ENCODE data around the gene PODXL2. TPM values are rescaled to one million over a fixed set of nuclear protein-coding genes. Genes with fewer than 3 reads are reported as not detected.

The PODXL2 gene
- total RNA-seq, 4 donors from 2014 or later = 1.5 to 13.5 TPM; not detected in 2

DNA sequence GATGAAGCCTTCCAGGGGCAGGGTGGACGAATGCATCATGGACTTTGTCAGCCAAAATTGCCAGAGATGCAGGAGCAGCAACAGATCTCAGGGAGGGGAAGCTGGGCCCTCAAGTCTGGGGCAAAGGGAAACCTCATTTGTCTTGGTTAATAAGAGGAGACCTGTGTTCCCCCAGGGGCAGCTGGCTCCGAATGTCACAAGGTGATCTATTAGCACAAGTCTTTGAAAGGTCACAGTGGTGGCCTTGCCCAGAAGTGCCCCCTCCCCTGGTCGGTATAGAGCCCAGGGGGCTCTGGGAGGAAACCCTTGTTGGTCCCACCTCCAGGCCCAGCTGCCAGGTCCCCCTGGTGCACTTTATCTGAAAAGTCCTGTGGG, 89.9 kb downstream of the PODXL2 start:
- H3K27me3 ChIP-seq = no peaks in the 10 kb centered on the region
- H3K27ac ChIP-seq = no peak overlapping the region
- no peaks in the 10 kb centered on the region for H3K4me1 ChIP-seq
- intact Hi-C loops (cut with DNase I; ENCODE audit: low total_unique reads) = no loop called here
- no peaks in the 10 kb centered on the region for H3K36me3 ChIP-seq
- no peak overlapping the region for H3K4me3 ChIP-seq
- no peaks in the 10 kb centered on the region for H3K9me3 ChIP-seq
- no peak for TF ChIP-seq POLR2A (IDR thresholded peaks at IDR 0.05)
- TF ChIP-seq, protein P1, sequence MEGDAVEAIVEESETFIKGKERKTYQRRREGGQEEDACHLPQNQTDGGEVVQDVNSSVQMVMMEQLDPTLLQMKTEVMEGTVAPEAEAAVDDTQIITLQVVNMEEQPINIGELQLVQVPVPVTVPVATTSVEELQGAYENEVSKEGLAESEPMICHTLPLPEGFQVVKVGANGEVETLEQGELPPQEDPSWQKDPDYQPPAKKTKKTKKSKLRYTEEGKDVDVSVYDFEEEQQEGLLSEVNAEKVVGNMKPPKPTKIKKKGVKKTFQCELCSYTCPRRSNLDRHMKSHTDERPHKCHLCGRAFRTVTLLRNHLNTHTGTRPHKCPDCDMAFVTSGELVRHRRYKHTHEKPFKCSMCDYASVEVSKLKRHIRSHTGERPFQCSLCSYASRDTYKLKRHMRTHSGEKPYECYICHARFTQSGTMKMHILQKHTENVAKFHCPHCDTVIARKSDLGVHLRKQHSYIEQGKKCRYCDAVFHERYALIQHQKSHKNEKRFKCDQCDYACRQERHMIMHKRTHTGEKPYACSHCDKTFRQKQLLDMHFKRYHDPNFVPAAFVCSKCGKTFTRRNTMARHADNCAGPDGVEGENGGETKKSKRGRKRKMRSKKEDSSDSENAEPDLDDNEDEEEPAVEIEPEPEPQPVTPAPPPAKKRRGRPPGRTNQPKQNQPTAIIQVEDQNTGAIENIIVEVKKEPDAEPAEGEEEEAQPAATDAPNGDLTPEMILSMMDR (IDR thresholded peaks at IDR 0.05) = no peak
- DNase-seq = no peak

DNA sequence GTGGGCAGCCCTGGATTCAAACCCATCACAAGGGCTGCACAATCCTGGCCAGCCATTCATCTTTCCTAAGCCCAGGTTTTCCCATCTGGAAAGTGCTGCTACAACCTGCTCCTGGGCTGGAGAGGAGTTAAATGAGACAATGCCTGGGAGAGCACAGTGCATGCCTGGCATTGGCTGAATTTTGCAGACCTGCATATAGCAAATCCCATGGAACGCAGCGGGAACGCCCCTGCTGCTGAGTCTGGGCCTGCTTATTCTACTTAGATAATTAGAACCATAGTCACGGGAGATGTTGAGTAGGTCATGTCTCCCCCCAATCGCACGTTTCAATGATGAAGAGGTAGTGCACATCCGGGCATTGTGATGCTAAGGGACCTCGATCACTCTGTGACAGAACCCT, 90.4 kb downstream of the PODXL2 start:
- no peaks in the 10 kb centered on the region for H3K4me1 ChIP-seq
- H3K27ac ChIP-seq = no peak overlapping the region
- intact Hi-C loops (cut with DNase I; ENCODE audit: low total_unique reads) = no loop called here
- no peaks in the 10 kb centered on the region for H3K9me3 ChIP-seq
- no peak overlapping the region for H3K4me3 ChIP-seq
- H3K36me3 ChIP-seq = no peaks in the 10 kb centered on the region
- DNase-seq = no peak
- H3K27me3 ChIP-seq = no peaks in the 10 kb centered on the region
- TF ChIP-seq POLR2A (IDR thresholded peaks at IDR 0.05) = no peak
- TF ChIP-seq, protein P1 (IDR thresholded peaks at IDR 0.05) = no peak

DNA sequence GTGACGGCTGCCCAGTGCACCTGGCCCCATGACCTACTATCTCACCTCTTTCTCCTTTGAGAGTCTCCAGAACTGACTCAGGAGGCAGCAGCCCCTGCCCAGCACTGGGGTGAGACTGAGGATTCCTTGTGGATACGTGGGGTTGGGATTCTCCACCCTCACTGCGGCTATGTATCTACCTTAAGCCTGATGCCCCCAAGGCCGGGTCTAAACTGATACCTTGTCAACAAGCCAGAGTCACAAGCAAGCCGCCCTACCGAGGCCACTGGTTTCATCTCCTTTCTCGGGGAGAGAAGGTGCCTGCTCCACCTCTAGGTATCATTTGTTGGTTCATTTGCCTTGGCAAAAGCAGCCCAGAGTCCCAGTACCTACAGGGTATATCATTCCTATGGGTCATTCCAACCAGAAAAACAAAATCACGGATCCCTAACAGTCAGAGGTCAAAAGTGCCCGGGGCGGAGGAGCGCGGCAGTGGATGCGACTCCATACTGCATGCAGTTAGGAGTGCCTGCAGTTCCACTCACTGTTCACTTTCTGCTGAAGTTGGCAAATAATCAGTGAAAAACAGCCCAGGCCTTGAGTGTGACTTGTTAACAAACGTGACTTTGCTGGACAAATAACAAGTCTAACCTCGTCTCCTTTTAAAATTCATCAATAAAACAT, 91.3 kb downstream of the PODXL2 start:
- H3K4me1 ChIP-seq = no peaks in the 10 kb centered on the region
- intact Hi-C loops (cut with DNase I; ENCODE audit: low total_unique reads) = no loop called here
- TF ChIP-seq, protein P1 (IDR thresholded peaks at IDR 0.05) = no peak
- TF ChIP-seq POLR2A (IDR thresholded peaks at IDR 0.05) = no peak
- H3K36me3 ChIP-seq = no peaks in the 10 kb centered on the region
- no peak for DNase-seq
- H3K27me3 ChIP-seq = no peaks in the 10 kb centered on the region
- no peaks in the 10 kb centered on the region for H3K9me3 ChIP-seq
- H3K4me3 ChIP-seq = no peak overlapping the region
- no peak overlapping the region for H3K27ac ChIP-seq

DNA sequence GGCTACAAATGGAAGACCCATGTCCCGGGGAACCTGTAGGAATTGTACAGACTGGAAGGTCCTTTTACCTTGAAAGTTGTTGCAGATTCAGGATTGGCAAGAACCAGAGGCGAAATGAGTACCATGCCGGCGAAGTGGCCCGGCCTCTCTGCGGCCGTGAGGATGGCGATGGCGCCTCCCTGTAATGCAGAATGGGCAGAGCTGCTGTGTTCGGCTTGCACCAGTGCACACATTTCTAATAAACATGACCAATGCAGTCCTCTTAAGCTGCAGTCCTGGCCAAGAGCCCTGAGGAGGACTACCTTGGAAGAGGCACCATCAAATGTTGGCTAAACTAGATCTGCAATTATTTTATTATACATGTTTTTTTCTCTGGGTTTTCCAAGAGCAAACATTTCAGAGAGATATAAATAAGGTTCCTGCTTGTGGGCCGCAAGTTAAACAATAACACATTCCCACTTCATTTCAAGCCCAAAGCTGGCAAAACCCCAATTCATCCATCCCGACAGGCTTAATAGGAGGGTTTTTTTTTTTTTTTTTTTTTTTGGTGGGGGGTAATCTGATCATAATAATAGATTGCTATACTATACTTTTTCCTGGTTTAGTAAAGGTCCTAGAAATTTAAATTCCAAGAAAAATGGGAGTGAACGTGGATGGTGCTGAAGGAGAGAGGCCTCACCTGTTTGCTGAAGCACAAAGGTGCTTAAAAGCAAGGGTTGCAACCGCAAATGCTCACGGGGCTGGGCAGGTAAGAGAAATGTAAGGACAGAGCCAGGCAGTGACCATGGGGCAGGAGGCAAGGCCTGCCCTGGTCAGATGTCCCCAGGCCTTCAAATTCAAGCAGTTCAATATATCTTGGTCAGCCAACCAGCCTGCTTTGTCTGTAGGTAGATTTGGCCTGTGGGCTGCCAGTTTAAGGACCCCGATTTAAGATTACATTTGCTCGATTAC, 92.3 kb downstream of the PODXL2 start:
- Histone ChIP-seq H3K4me1 (no peaks in the 10 kb centered on the region), H3K36me3 (no peaks in the 10 kb centered on the region), H3K27ac (no peak overlapping the region), H3K27me3 (no peaks in the 10 kb centered on the region), H3K4me3 (no peak overlapping the region), H3K9me3 (no peaks in the 10 kb centered on the region)
- DNase-seq = no peak
- TF ChIP-seq POLR2A (IDR thresholded peaks at IDR 0.05) = no peak
- TF ChIP-seq, protein P1 (IDR thresholded peaks at IDR 0.05) = no peak
- intact Hi-C loops (cut with DNase I; ENCODE audit: low total_unique reads) = no loop called here

Data from uterus (tissue), 4 donors.